Stimulated activated naive CD8-positive, alpha-beta T cell treated with anti-CD3 and anti-CD28 coated beads, Interleukin-15, Interleukin-2, amounts not matched to agents 100 ng/mL and 50 ng/mL, for 24 hours (primary cell): ENCODE results near the gene CFAP47.
"Not testable (repeated sequence)": the region's sequence is repeated elsewhere in the genome, so short reads cannot be mapped to it uniquely, and the experiment has no call there.

Experiments used
- H3K27ac Mint-ChIP-seq: one replicate; pipeline ENCODE4 v1.8.0; 2021; ENCODE audit warnings: mild to moderate bottlenecking, mixed read lengths
- H3K27me3 Mint-ChIP-seq: one replicate; pipeline ENCODE4 v1.8.0; 2021; ENCODE audit warnings: mixed read lengths
- H3K36me3 Mint-ChIP-seq: one replicate; pipeline ENCODE4 v1.8.0; 2021; ENCODE audit warnings: low read depth, mixed read lengths
- H3K4me1 Mint-ChIP-seq: one replicate; pipeline ENCODE4 v1.8.0; 2021; ENCODE audit warnings: low read depth, mixed read lengths
- H3K4me3 Mint-ChIP-seq: one replicate; pipeline ENCODE4 v1.8.0; 2021; ENCODE audit warnings: mild to moderate bottlenecking, mixed read lengths
- H3K9me3 Mint-ChIP-seq: one replicate; pipeline ENCODE4 v1.8.0; 2021; ENCODE audit warnings: mixed read lengths

The CFAP47 gene

GRCh38 chrX:35919536-35920309 is at the start of gene CFAP47:
Gene CFAP47 (plus strand): TSS chrX:35919734. CDS start chrX:35919800, 66 bp downstream.
- H3K4me3 Mint-ChIP-seq, result no peak within 1 kb of the TSS
- no peaks in the 10 kb centered on the region for H3K27me3 Mint-ChIP-seq
- H3K9me3 Mint-ChIP-seq, result no peaks in the 10 kb centered on the region
- H3K4me1 Mint-ChIP-seq, result no peaks in the 10 kb centered on the region
- no peaks in the 10 kb centered on the region for H3K36me3 Mint-ChIP-seq
- H3K27ac Mint-ChIP-seq, result no peak within 1 kb of the TSS

GRCh38 chrX:35880601-35881000 is 38.9 kb upstream of the CFAP47 start:
- H3K27me3 Mint-ChIP-seq, result no peaks in the 10 kb centered on the region
- H3K27ac Mint-ChIP-seq, result no peak overlapping the region
- no peaks in the 10 kb centered on the region for H3K4me1 Mint-ChIP-seq
- no peaks in the 10 kb centered on the region for H3K9me3 Mint-ChIP-seq
- no peak overlapping the region for H3K4me3 Mint-ChIP-seq
- no peaks in the 10 kb centered on the region for H3K36me3 Mint-ChIP-seq

- Mint-ChIP-seq H3K4me1 (no peaks in the 10 kb centered on the region), H3K4me3 (no peak overlapping the region), H3K9me3 (no peaks in the 10 kb centered on the region), H3K36me3 (no peaks in the 10 kb centered on the region), H3K27ac (no peak overlapping the region), H3K27me3 (no peaks in the 10 kb centered on the region)
These were observed 33.4 kb upstream of the CFAP47 start for GRCh38 chrX:35886135-35886534.

- H3K9me3 Mint-ChIP-seq, result no peaks in the 10 kb centered on the region
- no peak overlapping the region for H3K4me3 Mint-ChIP-seq
These were observed 28.8 kb upstream of the CFAP47 start for GRCh38 chrX:35890699-35891098.

GRCh38 chrX:35986816-35987215 is 67.3 kb downstream of the CFAP47 start:
- H3K4me3 Mint-ChIP-seq, H3K27me3 Mint-ChIP-seq, H3K9me3 Mint-ChIP-seq, H3K4me1 Mint-ChIP-seq, H3K27ac Mint-ChIP-seq, H3K36me3 Mint-ChIP-seq: not testable (repeated sequence)

More at GRCh38 chrX:35890699-35891098, 28.8 kb upstream of the CFAP47 start:
- Mint-ChIP-seq H3K27ac (no peak overlapping the region), H3K27me3 (no peaks in the 10 kb centered on the region), H3K36me3 (no peaks in the 10 kb centered on the region), H3K4me1 (no peaks in the 10 kb centered on the region)

- no peaks in the 10 kb centered on the region for H3K36me3 Mint-ChIP-seq
These were observed 87.7 kb downstream of the CFAP47 start for GRCh38 chrX:36007207-36007606.

GRCh38 chrX:36019125-36019524 is 99.6 kb downstream of the CFAP47 start:
- no peak overlapping the region for H3K27ac Mint-ChIP-seq
- no peaks in the 10 kb centered on the region for H3K4me1 Mint-ChIP-seq
- H3K27me3 Mint-ChIP-seq, result no peaks in the 10 kb centered on the region
- H3K4me3 Mint-ChIP-seq, result no peak overlapping the region
- peaks cover 9% of the 10 kb centered on the region for H3K9me3 Mint-ChIP-seq
- no peaks in the 10 kb centered on the region for H3K36me3 Mint-ChIP-seq

More at GRCh38 chrX:36007207-36007606, 87.7 kb downstream of the CFAP47 start:
- Mint-ChIP-seq H3K4me1 (no peaks in the 10 kb centered on the region), H3K27me3 (no peaks in the 10 kb centered on the region), H3K27ac (no peak overlapping the region), H3K9me3 (no peaks in the 10 kb centered on the region), H3K4me3 (no peak overlapping the region)

- H3K4me1 Mint-ChIP-seq, result no peaks in the 10 kb centered on the region
- H3K4me3 Mint-ChIP-seq, result no peak overlapping the region
- no peaks in the 10 kb centered on the region for H3K36me3 Mint-ChIP-seq
- H3K9me3 Mint-ChIP-seq, result no peaks in the 10 kb centered on the region
- no peak overlapping the region for H3K27ac Mint-ChIP-seq
- no peaks in the 10 kb centered on the region for H3K27me3 Mint-ChIP-seq
These were observed 116.0 kb downstream of the CFAP47 start for GRCh38 chrX:36035550-36035949.

- Mint-ChIP-seq H3K9me3 (no peaks in the 10 kb centered on the region), H3K36me3 (no peaks in the 10 kb centered on the region), H3K4me3 (no peak overlapping the region), H3K27ac (no peak overlapping the region), H3K4me1 (no peaks in the 10 kb centered on the region), H3K27me3 (no peaks in the 10 kb centered on the region)
These were observed 143.2 kb downstream of the CFAP47 start for GRCh38 chrX:36062778-36063177.

- H3K4me1 Mint-ChIP-seq, result no peaks in the 10 kb centered on the region
- H3K27ac Mint-ChIP-seq, result no peak overlapping the region
- no peaks in the 10 kb centered on the region for H3K36me3 Mint-ChIP-seq
- no peaks in the 10 kb centered on the region for H3K27me3 Mint-ChIP-seq
- no peak overlapping the region for H3K4me3 Mint-ChIP-seq
- no peaks in the 10 kb centered on the region for H3K9me3 Mint-ChIP-seq
These were observed 151.5 kb downstream of the CFAP47 start for GRCh38 chrX:36071061-36071460.

GRCh38 chrX:36075009-36075408 is 155.5 kb downstream of the CFAP47 start:
- not testable (repeated sequence) for H3K36me3 Mint-ChIP-seq, H3K4me3 Mint-ChIP-seq, H3K27me3 Mint-ChIP-seq, H3K4me1 Mint-ChIP-seq, H3K9me3 Mint-ChIP-seq, H3K27ac Mint-ChIP-seq

- Mint-ChIP-seq H3K36me3 (no peaks in the 10 kb centered on the region), H3K9me3 (no peaks in the 10 kb centered on the region), H3K27me3 (no peaks in the 10 kb centered on the region), H3K4me1 (no peaks in the 10 kb centered on the region), H3K4me3 (no peak overlapping the region), H3K27ac (no peak overlapping the region)
These were observed 163.7 kb downstream of the CFAP47 start for GRCh38 chrX:36083256-36083655.

- H3K36me3 Mint-ChIP-seq, result no peaks in the 10 kb centered on the region
These were observed 167.8 kb downstream of the CFAP47 start for GRCh38 chrX:36087366-36087765.

GRCh38 chrX:36088939-36089338 is 169.4 kb downstream of the CFAP47 start:
- H3K4me1 Mint-ChIP-seq, H3K9me3 Mint-ChIP-seq, H3K27ac Mint-ChIP-seq, H3K4me3 Mint-ChIP-seq, H3K36me3 Mint-ChIP-seq, H3K27me3 Mint-ChIP-seq: not testable (repeated sequence)

More at GRCh38 chrX:36087366-36087765, 167.8 kb downstream of the CFAP47 start:
- Mint-ChIP-seq H3K27me3 (no peaks in the 10 kb centered on the region), H3K4me1 (no peaks in the 10 kb centered on the region), H3K27ac (no peak overlapping the region), H3K4me3 (no peak overlapping the region), H3K9me3 (no peaks in the 10 kb centered on the region)

- H3K36me3 Mint-ChIP-seq, result no peaks in the 10 kb centered on the region
- no peaks in the 10 kb centered on the region for H3K27me3 Mint-ChIP-seq
- H3K27ac Mint-ChIP-seq, result no peak overlapping the region
- H3K4me1 Mint-ChIP-seq, result no peaks in the 10 kb centered on the region
- no peaks in the 10 kb centered on the region for H3K9me3 Mint-ChIP-seq
- no peak overlapping the region for H3K4me3 Mint-ChIP-seq
These were observed 182.9 kb downstream of the CFAP47 start for GRCh38 chrX:36102425-36102824.

GRCh38 chrX:36116222-36116621 is 196.7 kb downstream of the CFAP47 start:
- H3K4me1 Mint-ChIP-seq, result no peaks in the 10 kb centered on the region
- H3K4me3 Mint-ChIP-seq, result no peak overlapping the region
- no peaks in the 10 kb centered on the region for H3K36me3 Mint-ChIP-seq
- peaks cover 10% of the 10 kb centered on the region for H3K9me3 Mint-ChIP-seq
- H3K27ac Mint-ChIP-seq, result no peak overlapping the region
- no peaks in the 10 kb centered on the region for H3K27me3 Mint-ChIP-seq
